HL-60/S4 treated with phorbol 12-myristate 13-acetate at 8.2 ng/mL for 4 days and 3 days (cell line): ENCODE data around the gene BABAM2.

Experiments
- in situ Hi-C: fragments of 300-500 bp; cut with MboI; formaldehyde crosslinking; loops from 2 replicates; pipeline ENCODE4 v1.15.0; 2022; ENCODE audit warnings: low sequenced_read_pairs

The BABAM2 gene

DNA sequence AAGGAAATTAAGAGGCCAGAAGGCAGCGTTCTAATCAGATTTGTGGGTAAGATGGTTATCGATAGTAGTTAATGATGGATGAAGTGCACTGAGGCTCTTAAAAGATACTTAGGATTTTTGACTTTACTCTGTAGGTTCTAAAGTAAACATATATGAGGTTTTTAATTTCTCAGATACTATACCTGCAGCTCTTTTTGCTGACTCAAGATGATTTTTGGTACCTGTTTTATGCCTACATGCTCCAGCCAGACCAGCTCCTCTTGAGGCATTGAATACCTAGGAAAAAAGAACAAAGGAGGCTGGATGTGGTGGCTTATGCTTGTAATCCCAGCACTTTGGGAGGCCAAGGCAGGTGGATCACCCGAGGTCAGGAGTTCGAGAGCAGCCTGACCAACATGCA lies 260.5 kb downstream of the BABAM2 start:
- in situ Hi-C loops = no loop called here

- in situ Hi-C loops = no loop called here
Observed at GRCh38 chr2:28152585-28153280, 262.2 kb downstream of the BABAM2 start.

DNA sequence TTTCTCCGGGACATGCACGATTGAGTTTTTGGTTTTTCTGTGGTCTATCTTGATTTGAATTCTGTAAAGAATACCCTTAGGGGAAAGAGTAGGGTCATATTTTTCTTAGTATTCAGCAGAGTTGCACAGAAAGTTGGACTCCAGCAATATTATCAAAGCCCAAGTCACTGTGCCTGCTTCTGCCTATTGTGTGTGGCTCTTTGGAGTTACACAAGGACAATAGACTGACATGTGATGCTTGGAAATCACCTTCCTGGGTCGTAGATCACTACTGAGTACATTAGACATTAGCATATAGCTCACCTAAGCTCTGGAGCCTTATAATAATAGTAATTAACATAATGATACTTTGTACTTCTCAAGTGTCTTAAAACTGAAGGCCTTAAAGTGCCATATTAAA lies 263.3 kb downstream of the BABAM2 start:
- in situ Hi-C loops = no loop called here

- in situ Hi-C loops = no loop called here
Observed at GRCh38 chr2:28155086-28155485, 264.6 kb downstream of the BABAM2 start.

GRCh38 chr2:28155627-28156026 lies 265.1 kb downstream of the BABAM2 start:
- in situ Hi-C loops = no loop called here

DNA sequence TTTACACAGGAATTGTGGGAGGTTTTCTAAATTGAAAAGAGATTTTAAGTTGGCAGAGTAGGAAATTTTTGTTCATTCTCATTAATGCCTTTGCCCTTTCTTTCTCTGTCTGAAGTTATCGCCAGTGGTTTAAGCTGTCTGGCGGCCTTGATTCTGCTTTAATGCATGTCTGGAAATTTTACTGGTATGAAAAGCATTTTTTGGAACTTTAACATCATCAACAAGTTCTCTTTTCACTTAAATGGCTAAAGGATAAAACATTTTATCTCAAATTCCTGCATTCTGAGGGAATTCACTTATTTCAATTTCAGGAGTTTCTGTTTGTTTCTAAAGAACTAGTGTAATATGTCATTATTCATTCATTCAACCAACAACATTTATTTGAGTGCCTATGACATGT lies 268.3 kb downstream of the BABAM2 start:
- in situ Hi-C loops = no loop called here

- in situ Hi-C loops = no loop called here
Observed at GRCh38 chr2:28160986-28161425, 270.5 kb downstream of the BABAM2 start.

DNA sequence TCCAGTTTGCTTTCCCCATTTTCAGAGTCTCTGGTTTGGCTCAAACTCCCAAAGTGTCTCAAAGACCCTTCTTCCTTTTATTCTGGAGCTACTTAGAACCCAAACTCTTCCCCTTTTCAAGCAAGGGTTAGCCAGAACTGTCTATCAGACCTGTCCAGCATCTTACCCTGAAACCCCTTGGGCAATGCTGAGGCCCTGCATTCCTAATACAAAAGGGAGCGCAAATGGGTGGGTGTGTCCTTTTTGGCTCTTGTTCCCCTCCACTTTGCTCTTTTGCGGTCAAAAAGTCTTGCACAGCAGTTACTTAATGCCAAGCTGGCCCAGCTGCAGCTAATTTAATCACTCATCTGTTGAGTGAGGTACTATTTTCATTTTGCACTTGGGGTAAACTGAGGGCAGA lies 270.9 kb downstream of the BABAM2 start:
- in situ Hi-C loops = no loop called here

DNA sequence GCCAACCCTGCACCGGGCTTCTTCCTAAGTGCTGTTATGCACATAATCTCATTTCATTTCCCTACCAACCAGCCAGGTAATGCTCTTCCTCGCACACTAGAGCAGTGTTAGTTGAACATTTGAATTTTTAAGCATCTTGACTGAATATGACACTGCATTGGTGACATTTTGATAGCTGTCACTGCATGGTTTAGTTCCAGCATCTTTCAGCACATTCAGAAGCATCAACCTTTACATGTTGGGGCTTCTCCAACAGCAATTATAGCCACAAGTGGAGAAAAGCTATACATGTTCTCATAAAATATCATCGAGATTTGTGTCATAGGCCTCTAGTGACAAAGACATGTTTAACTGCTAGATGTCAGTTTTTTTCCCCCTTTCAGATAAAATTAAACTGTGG lies 272.0 kb downstream of the BABAM2 start:
- in situ Hi-C loops = no loop called here

DNA sequence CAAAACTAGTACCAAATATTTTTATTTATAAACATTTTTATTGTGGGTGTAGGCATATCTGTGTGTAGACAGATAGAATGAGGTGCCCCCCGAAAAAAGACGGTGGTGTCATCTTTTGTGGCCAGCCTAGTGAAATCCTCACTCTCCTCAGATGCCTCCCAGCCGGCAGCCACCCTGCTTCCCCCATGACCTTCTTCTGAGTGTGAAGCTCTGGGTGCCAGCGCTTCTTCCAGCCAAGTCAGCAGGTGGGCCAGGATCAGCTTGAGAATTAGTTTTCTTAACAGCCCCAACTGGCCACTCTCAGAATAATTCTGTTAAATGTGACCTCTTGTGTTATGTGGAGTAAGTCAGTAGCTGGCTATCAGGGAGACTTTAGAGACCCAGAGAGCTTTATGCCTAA lies 272.5 kb downstream of the BABAM2 start:
- in situ Hi-C loops = no loop called here

GRCh38 chr2:28163627-28164279 lies 273.2 kb downstream of the BABAM2 start:
- in situ Hi-C loops = no loop called here

DNA sequence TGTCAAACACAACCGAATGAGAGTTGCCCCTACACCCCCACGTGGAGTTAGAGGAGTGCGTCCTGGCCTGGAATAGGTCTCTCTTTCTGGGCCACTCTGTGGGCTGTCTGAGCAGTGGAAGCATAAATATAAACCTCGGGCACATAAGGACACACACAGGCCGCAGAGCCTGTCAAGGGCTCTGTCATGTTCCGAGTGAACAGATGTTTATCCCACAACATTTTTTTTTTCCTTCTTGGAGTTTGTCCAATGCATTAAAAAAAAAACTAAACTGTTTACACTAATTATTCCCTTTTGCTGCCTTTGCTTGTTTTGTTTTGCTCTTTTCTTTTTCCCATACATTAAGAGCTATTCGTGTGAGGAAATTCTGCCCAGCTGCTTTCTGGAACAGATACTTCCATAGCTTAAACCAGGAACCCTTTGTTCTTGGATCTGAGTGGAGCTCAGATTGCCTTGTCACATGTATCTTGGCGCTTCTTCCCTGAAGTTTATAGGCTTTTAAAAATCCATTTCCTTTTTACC lies 273.8 kb downstream of the BABAM2 start:
- in situ Hi-C loops = no loop called here

- in situ Hi-C loops = no loop called here
Observed at GRCh38 chr2:28165087-28165635, 274.6 kb downstream of the BABAM2 start.

DNA sequence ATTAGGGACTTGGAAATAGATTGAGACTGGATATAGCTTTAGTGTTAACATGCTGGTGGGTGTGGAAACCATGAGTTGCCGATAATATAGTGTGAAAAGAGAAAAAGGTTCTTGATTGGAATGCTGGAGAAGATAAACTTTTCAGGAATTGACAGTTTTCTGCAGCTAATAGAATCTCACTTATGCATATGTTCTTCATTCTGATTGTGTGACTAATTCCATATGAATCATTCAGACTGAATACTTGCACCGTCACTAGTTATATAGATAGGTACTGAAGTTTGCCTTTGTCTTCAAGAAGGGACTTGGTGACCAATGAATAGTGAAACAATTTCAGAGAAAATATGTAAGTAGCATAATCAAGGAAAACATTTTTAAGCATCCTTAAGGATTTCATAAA lies 276.4 kb downstream of the BABAM2 start:
- in situ Hi-C loops = no loop called here

GRCh38 chr2:28168376-28168775 lies 277.8 kb downstream of the BABAM2 start:
- in situ Hi-C loops = no loop called here

DNA sequence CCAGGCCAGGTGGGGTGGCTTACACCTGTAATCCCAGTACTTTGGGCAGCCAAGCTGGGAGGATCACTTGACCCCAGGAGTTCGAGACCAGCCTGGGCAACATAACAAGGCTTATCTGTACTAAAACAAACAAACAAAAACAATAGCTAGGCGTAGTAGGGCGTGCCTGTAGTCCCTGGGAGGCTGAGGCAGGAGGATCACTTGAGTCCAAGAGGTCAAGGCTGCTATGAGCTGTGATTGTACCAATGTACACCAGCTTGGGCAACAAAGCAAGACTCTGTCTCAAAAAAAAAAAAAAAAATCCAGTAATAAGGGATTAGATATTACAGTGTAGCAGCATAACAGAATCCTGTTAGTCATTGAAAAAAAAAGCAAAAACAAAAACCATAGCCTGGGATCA lies 279.0 kb downstream of the BABAM2 start:
- in situ Hi-C loops = no loop called here

GRCh38 chr2:28172114-28172898 lies 281.8 kb downstream of the BABAM2 start:
- in situ Hi-C loops = no loop called here

DNA sequence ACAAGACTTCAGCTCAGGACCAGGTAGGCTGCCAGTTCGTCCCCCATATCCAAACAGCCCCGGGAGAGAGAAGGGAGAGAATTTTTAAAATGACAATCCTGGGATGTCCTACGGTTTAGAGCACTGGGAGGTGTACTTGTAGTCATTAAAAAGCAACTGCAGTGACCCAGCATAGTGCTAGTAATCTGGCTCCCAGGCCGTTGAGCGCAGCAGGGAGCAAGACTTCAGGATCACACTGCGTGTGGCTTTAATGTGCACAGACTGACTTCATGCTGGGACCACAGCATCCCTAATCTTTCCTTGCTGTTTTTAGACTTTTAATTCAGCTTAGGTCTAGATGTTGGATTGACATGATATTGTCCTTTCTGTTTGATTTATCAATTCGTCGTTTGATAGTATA lies 282.8 kb downstream of the BABAM2 start:
- in situ Hi-C loops = no loop called here

GRCh38 chr2:28174211-28174610 lies 283.7 kb downstream of the BABAM2 start:
- in situ Hi-C loops = no loop called here

- in situ Hi-C loops = no loop called here
Observed at GRCh38 chr2:28175028-28175427, 284.5 kb downstream of the BABAM2 start.

DNA sequence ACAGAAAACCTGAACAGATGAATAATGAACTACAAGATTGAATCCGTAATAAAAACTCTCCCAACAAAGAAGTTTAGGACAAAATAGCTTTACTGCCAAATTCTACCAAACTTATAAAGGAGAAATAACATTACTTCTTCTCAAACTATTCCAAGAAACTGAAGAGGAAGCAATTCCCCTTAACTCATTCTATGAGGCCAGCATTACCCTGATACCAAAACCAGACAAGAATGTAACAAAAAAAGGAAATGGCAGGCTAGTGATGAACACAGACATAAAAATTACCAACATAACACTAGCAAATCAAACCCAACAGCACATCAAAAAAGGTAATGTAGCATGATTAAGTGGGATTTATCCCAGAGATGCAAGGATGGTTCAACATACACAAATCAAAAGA lies 288.4 kb downstream of the BABAM2 start:
- in situ Hi-C loops = no loop called here
